Measurements from ENCODE around the gene CHRDL1. TPM values are rescaled to one million over a fixed set of nuclear protein-coding genes. Genes with fewer than 3 reads are reported as not detected.

The CHRDL1 gene
- total RNA-seq, 4 donors from 2014 or later, result 107 to 170 (median 152) TPM

DNA sequence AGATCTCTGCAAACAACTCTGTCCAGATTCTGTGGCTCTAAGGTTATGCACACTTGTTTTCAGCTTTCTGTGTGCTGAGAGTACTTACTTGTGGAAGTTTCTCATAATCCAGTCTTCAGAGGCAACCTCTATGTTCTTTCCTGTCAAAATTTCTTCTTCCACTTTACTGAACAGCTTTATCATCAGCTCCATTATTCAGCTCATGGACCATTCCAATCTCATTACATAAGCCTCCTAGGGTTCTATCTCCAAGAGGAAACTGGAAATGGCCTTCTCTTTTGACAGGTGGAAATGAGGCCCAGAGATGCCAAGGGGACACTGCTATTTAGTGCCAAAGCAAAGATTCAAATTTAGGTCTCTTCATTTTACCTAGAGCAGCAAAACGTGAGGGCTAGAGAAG is 61.3 kb downstream of the CHRDL1 start:
- no peaks in the 10 kb centered on the region for H3K36me3 ChIP-seq
- no peak overlapping the region for H3K27ac ChIP-seq
- no peak overlapping the region for H3K4me3 ChIP-seq
- no peak for DNase-seq (ENCODE audit: low spot score in 2 of 2)
- H3K27me3 ChIP-seq, result peaks cover 0 to 18% of the 10 kb centered on the region in 2 donors
- H3K9me3 ChIP-seq, result no peaks in the 10 kb centered on the region
- no peaks in the 10 kb centered on the region for H3K4me1 ChIP-seq
- WGBS, 2 donors, result 28 to 50% methylated on average over 1 of the region's 1 CpG
- TF ChIP-seq EP300 (IDR thresholded peaks at IDR 0.05), result no peak
- TF ChIP-seq, protein P1, sequence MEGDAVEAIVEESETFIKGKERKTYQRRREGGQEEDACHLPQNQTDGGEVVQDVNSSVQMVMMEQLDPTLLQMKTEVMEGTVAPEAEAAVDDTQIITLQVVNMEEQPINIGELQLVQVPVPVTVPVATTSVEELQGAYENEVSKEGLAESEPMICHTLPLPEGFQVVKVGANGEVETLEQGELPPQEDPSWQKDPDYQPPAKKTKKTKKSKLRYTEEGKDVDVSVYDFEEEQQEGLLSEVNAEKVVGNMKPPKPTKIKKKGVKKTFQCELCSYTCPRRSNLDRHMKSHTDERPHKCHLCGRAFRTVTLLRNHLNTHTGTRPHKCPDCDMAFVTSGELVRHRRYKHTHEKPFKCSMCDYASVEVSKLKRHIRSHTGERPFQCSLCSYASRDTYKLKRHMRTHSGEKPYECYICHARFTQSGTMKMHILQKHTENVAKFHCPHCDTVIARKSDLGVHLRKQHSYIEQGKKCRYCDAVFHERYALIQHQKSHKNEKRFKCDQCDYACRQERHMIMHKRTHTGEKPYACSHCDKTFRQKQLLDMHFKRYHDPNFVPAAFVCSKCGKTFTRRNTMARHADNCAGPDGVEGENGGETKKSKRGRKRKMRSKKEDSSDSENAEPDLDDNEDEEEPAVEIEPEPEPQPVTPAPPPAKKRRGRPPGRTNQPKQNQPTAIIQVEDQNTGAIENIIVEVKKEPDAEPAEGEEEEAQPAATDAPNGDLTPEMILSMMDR (IDR thresholded peaks at IDR 0.05), result no peak
- TF ChIP-seq POLR2A (IDR thresholded peaks at IDR 0.05), result no peak

DNA sequence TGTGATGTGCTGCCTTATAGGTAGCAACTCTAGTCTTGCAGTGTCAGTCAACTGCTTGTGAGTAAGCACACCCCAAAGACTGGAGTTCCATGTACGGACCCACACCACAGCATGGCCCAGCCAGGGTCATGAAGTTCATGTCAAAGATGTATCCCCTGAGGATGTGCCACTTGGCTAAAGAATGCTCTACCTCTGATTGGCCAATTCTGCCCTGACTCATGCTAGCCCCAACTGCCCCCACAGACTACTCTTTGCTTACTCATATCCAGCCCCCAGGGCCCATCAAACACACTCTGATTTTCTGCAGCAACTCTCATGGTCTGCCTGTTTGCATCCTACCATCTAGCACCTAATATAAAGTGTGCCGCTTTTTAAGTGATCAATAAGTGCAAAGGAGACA is 62.5 kb downstream of the CHRDL1 start:
- no peak overlapping the region for H3K27ac ChIP-seq
- no peak for DNase-seq (ENCODE audit: low spot score in 2 of 2)
- H3K36me3 ChIP-seq, result no peaks in the 10 kb centered on the region
- H3K9me3 ChIP-seq, result no peaks in the 10 kb centered on the region
- TF ChIP-seq POLR2A (IDR thresholded peaks at IDR 0.05), result no peak
- TF ChIP-seq, protein P1 (IDR thresholded peaks at IDR 0.05), result no peak
- TF ChIP-seq EP300 (IDR thresholded peaks at IDR 0.05), result no peak
- no peak overlapping the region for H3K4me3 ChIP-seq
- no peaks in the 10 kb centered on the region for H3K4me1 ChIP-seq
- WGBS, 2 donors, result 78 to 92% methylated on average over 1 to 2 of the region's 2 CpGs
- peaks cover 0 to 18% of the 10 kb centered on the region in 2 donors for H3K27me3 ChIP-seq

DNA sequence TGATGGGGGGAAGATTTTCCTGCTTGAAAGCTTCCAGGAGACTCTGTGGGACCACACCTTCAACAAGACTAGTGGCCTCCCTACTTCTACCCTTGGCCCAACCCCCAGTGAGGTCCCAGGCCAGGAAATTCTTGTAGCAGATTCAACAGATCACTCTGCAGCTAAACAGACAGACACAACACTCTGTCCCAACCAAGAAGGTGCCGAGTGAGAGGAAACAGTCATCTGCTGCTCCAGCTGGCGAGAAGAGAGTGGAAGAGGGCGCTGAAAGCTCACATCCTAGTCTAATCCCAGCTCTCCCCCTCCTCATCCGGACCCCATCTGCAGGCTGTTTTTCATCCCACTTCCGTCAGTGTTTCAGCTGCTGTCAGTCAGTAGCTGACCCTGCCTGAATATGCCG is 63.4 kb downstream of the CHRDL1 start:
- WGBS, 2 donors, result 40 to 45% methylated on average over 6 of the region's 6 CpGs
- H3K9me3 ChIP-seq, result no peaks in the 10 kb centered on the region
- H3K36me3 ChIP-seq, result no peaks in the 10 kb centered on the region
- H3K4me3 ChIP-seq, result no peak overlapping the region
- no peaks in the 10 kb centered on the region for H3K4me1 ChIP-seq
- TF ChIP-seq POLR2A (IDR thresholded peaks at IDR 0.05), result no peak
- TF ChIP-seq, protein P1 (IDR thresholded peaks at IDR 0.05), result no peak
- peaks cover 0 to 12% of the 10 kb centered on the region in 2 donors for H3K27me3 ChIP-seq
- no peak for DNase-seq (ENCODE audit: low spot score in 2 of 2)
- H3K27ac ChIP-seq, result no peak overlapping the region

DNA sequence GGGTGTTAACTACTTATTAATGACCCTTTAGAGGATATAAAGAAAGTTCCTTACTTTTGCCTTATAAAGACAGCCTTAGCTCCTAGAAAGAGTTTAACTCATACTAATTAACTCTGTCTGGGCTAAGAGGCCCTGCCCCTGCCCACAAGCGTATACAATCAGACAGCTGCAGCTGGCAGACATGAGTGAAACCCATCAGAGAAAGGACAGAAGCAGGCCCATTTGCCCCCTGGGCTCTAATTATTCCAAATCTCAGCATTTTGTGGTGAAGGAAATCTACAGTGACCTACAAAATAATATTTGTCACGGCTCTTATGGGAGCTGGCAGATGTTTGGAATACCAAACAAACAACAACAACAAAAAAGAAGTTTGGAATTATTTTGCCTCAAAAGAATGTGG is 71.8 kb downstream of the CHRDL1 start:
- Histone ChIP-seq H3K27ac (peak overlapping the region in 2 of 4 donors; percentile 29 to 36), H3K4me1 (no peaks in the 10 kb centered on the region), H3K27me3 (peaks cover 0 to 8% of the 10 kb centered on the region in 2 donors), H3K4me3 (no peak overlapping the region), H3K9me3 (no peaks in the 10 kb centered on the region), H3K36me3 (no peaks in the 10 kb centered on the region)
- TF ChIP-seq, protein P1 (IDR thresholded peaks at IDR 0.05), result no peak
- TF ChIP-seq EP300 (IDR thresholded peaks at IDR 0.05) (no peak), POLR2A (IDR thresholded peaks at IDR 0.05) (no peak)
- no peak for DNase-seq (ENCODE audit: low spot score in 2 of 2)
- 22 to 63% methylated on average over 2 of the region's 2 CpGs for WGBS, 2 donors

DNA sequence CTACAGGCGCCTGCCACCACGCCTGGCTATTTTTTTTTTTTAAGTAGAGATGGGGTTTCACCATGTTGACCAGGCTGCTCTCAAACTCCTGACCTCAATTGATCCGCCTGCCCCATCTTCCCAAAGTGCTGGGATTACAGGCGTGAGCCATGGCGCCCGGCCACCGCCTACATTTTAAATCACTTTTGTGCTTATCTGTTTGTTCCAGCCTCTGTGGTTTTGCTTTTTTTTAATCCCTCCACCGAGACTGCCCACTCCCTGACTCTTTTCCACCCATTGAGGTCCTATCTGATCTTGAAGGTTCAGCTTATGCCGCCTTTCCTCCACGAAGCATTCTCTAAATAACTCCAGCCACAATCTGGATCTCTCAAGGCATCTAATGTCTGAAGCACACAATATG is 73.5 kb downstream of the CHRDL1 start:
- peaks cover 0 to 8% of the 10 kb centered on the region in 2 donors for H3K27me3 ChIP-seq
- H3K4me1 ChIP-seq, result no peaks in the 10 kb centered on the region
- H3K27ac ChIP-seq, result no peak overlapping the region
- WGBS, 2 donors, result 81 to 92% methylated on average over 10 of the region's 10 CpGs
- DNase-seq (ENCODE audit: low spot score in 2 of 2), result no peak
- H3K4me3 ChIP-seq, result no peak overlapping the region
- TF ChIP-seq, protein P1 (IDR thresholded peaks at IDR 0.05), result no peak
- TF ChIP-seq EP300 (IDR thresholded peaks at IDR 0.05), result no peak
- TF ChIP-seq POLR2A (IDR thresholded peaks at IDR 0.05), result no peak
- H3K36me3 ChIP-seq, result no peaks in the 10 kb centered on the region
- no peaks in the 10 kb centered on the region for H3K9me3 ChIP-seq
